Measurements from ENCODE around the gene ZMIZ1.

ZMIZ1 gene

GRCh38 chr10:79038104-79038840 is 30.5 kb upstream of the ZMIZ1 start:
- H3K27me3 ChIP-seq (replicated peaks), result peaks cover 4% of the 10 kb centered on the region
- in situ Hi-C loops (cut with HindIII; ENCODE audit: low pct_ligation_motif_present, low sequenced_read_pairs), result no loop called here
- H3K4me3 ChIP-seq (ENCODE audit: low read depth, low read length), result no peak overlapping the region
- TF ChIP-seq, protein P1, sequence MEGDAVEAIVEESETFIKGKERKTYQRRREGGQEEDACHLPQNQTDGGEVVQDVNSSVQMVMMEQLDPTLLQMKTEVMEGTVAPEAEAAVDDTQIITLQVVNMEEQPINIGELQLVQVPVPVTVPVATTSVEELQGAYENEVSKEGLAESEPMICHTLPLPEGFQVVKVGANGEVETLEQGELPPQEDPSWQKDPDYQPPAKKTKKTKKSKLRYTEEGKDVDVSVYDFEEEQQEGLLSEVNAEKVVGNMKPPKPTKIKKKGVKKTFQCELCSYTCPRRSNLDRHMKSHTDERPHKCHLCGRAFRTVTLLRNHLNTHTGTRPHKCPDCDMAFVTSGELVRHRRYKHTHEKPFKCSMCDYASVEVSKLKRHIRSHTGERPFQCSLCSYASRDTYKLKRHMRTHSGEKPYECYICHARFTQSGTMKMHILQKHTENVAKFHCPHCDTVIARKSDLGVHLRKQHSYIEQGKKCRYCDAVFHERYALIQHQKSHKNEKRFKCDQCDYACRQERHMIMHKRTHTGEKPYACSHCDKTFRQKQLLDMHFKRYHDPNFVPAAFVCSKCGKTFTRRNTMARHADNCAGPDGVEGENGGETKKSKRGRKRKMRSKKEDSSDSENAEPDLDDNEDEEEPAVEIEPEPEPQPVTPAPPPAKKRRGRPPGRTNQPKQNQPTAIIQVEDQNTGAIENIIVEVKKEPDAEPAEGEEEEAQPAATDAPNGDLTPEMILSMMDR (IDR thresholded peaks at IDR 0.05; ENCODE audit: low read depth, low read length, missing control alignments), result no peak
- no peak for DNase-seq
- no peaks in the 10 kb centered on the region for H3K36me3 ChIP-seq (replicated peaks)
- H3K27ac ChIP-seq, result no peak overlapping the region

- no peak for DNase-seq
- no peaks in the 10 kb centered on the region for H3K36me3 ChIP-seq (replicated peaks)
- peaks cover 7% of the 10 kb centered on the region for H3K27me3 ChIP-seq (replicated peaks)
- H3K4me3 ChIP-seq (ENCODE audit: low read depth, low read length), result no peak overlapping the region
- in situ Hi-C loops (cut with HindIII; ENCODE audit: low pct_ligation_motif_present, low sequenced_read_pairs), result no loop called here
- no peak overlapping the region for H3K27ac ChIP-seq
- TF ChIP-seq, protein P1 (IDR thresholded peaks at IDR 0.05; ENCODE audit: low read depth, low read length, missing control alignments), result no peak
These were observed 29.9 kb upstream of the ZMIZ1 start for GRCh38 chr10:79038841-79039201.

GRCh38 chr10:79042639-79043411 is 25.9 kb upstream of the ZMIZ1 start:
- peaks cover 8% of the 10 kb centered on the region for H3K27me3 ChIP-seq (replicated peaks)
- no peak overlapping the region for H3K4me3 ChIP-seq (ENCODE audit: low read depth, low read length)
- no peaks in the 10 kb centered on the region for H3K36me3 ChIP-seq (replicated peaks)
- TF ChIP-seq, protein P1 (IDR thresholded peaks at IDR 0.05; ENCODE audit: low read depth, low read length, missing control alignments), result no peak
- in situ Hi-C loops (cut with HindIII; ENCODE audit: low pct_ligation_motif_present, low sequenced_read_pairs), result no loop called here
- DNase-seq, result no peak
- no peak overlapping the region for H3K27ac ChIP-seq

- no peak overlapping the region for H3K4me3 ChIP-seq (ENCODE audit: low read depth, low read length)
- H3K36me3 ChIP-seq (replicated peaks), result no peaks in the 10 kb centered on the region
- no peak for DNase-seq
- in situ Hi-C loops (cut with HindIII; ENCODE audit: low pct_ligation_motif_present, low sequenced_read_pairs), result no loop called here
- TF ChIP-seq, protein P1 (IDR thresholded peaks at IDR 0.05; ENCODE audit: low read depth, low read length, missing control alignments), result no peak
- H3K27ac ChIP-seq, result no peak overlapping the region
- peaks cover 8% of the 10 kb centered on the region for H3K27me3 ChIP-seq (replicated peaks)
These were observed 24.6 kb upstream of the ZMIZ1 start for GRCh38 chr10:79044036-79044632.

DNA sequence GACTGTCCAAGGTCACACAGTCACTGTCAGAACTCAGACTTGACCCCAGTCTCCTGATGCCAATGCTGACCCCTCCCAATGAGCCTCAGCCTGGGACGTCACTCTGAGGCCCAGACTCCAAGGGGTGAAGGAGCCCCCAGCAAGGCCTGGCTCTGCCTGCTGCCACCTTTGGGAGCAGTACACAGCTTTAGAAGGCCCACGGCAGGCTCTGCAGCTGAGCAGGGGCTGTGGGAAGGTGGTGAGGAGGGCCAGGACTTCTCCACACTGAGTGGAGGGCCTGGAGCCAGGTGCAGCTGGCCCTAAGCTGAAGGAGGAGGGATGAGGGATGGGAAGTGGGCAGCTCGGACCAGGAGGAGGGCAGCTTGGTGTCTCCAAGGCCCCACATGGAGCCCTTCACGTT is 23.9 kb upstream of the ZMIZ1 start:
- Histone ChIP-seq H3K27me3 (replicated peaks) (peaks cover 8% of the 10 kb centered on the region), H3K36me3 (replicated peaks) (no peaks in the 10 kb centered on the region), H3K4me3 (ENCODE audit: low read depth, low read length) (no peak overlapping the region), H3K27ac (no peak overlapping the region)
- TF ChIP-seq, protein P1 (IDR thresholded peaks at IDR 0.05; ENCODE audit: low read depth, low read length, missing control alignments), result no peak
- no peak for DNase-seq
- in situ Hi-C loops (cut with HindIII; ENCODE audit: low pct_ligation_motif_present, low sequenced_read_pairs), result no loop called here

Measured in brain microvascular endothelial cell (primary cell).